Astrocyte (in vitro differentiated cells and primary cell): Measurements from ENCODE around the gene GSTP1.

Source experiments
- CTCF ChIP-seq: IDR thresholded peaks from 2 replicates; pipeline ENCODE4 v1.5.1; 2011; ENCODE audit warnings: low read depth, mild to moderate bottlenecking, inconsistent platforms, low read length, moderate library complexity; ENCODE audit not compliant: insufficient read depth
- EZH2 ChIP-seq: IDR thresholded peaks from 2 replicates; pipeline ENCODE4 v1.6.1; 2012; ENCODE audit warnings: mild to moderate bottlenecking, low read length, inconsistent platforms; ENCODE audit not compliant: insufficient read depth

- peak; percentile 58 for TF ChIP-seq CTCF
- no peak for TF ChIP-seq EZH2
Measured at GRCh38 chr11:67572747-67573419, 10.7 kb upstream of the GSTP1 start.
